HepG2 (cell line): ENCODE data around the gene FAM53C. TPM values are rescaled to one million over a fixed set of nuclear protein-coding genes. Genes with fewer than 3 reads are reported as not detected.

Experiments used
- ATAC-seq: fragments of 200-7000 bp; cut with Tn5 transposase; 3 replicates; pipeline ENCODE4 v1.9.1; 2020; ENCODE audit warnings: mild to moderate bottlenecking, moderate library complexity
- Bru-seq: library from RNA; stranded (reverse); fragments of 400-500 nt; gene quantifications from one replicate; lab custom pipeline; 2021; lab: Mats Ljungman, UMichigan
- BruChase-seq, 2 experiments: library from RNA; stranded (reverse); fragments of 400-500 nt; gene quantifications; one replicate each; lab custom pipeline; 2021; lab: Mats Ljungman, UMichigan
- BruUV-seq: library from RNA; stranded (reverse); fragments of 400-500 nt; replicated peaks from 2 replicates; lab custom pipeline; 2021; lab: Mats Ljungman, UMichigan
- CTCF ChIA-PET: fragments of 300-600 bp; formaldehyde crosslinking; extraction: SDS; loops from one replicate; lab custom pipeline; 2021; ENCODE audit warnings: low total read pairs, inconsistent platforms, low intra/inter-chr PET ratio; lab: Yijun Ruan, JAX
- POLR2A ChIA-PET: fragments of 350-600 bp; sonication (Branson Sonifier 250); formaldehyde crosslinking; loops from one replicate; lab custom pipeline; 2020; ENCODE audit warnings: antibody characterized with exemption, inconsistent platforms; lab: Yijun Ruan, JAX
- DNase-seq: peaks from one replicate; pipeline ENCODE4 v3.0.0-alpha.2; 2015; ENCODE audit warnings: low spot score
- FAIRE-seq: peaks from 3 replicates; lab custom pipeline; 2011; peaks lifted over from hg19 to GRCh38; lab: Jason Lieb, UNC
- H2AFZ ChIP-seq: one replicate; pipeline ENCODE4 v1.6.1; 2011; ENCODE audit warnings: low read length, inconsistent platforms
- H3K27ac ChIP-seq: fragments of 300-600 bp; 3 replicates; pipeline ENCODE4 v1.8.0; 2011; ENCODE audit warnings: mixed run types, mild to moderate bottlenecking, mixed read lengths, low read length, inconsistent platforms; ENCODE audit not compliant: insufficient read depth; ENCODE audit errors: extremely low read length
- H3K27me3 ChIP-seq, 2 experiments: fragments of 200-600 bp in 1 of 2; 2 replicates in 1 of 2; 3 replicates in 1 of 2; pipeline versions ENCODE4 v1.6.0 to v1.8.0; 2011; ENCODE audit warnings: low read length in 2 of 2, mild to moderate bottlenecking in 2 of 2, moderate library complexity in 2 of 2, inconsistent platforms in 1 of 2; ENCODE audit not compliant: insufficient read depth in 2 of 2, control insufficient read depth in 1 of 2
- H3K36me3 ChIP-seq, 2 experiments: fragments of 200-600 bp in 1 of 2; replicated peaks in 1 of 2; 2 replicates in 1 of 2; 3 replicates in 1 of 2; pipeline versions ENCODE4 v1.5.1 to v1.8.0; 2011; ENCODE audit warnings: low read length in 2 of 2, inconsistent platforms in 1 of 2; ENCODE audit not compliant: insufficient read depth in 2 of 2, control insufficient read depth in 1 of 2
- H3K4me1 ChIP-seq: 2 replicates; pipeline ENCODE4 v1.5.1; 2012; ENCODE audit warnings: low read length, inconsistent platforms; ENCODE audit not compliant: insufficient read depth
- H3K4me2 ChIP-seq: 2 replicates; pipeline ENCODE4 v1.6.0; 2011; ENCODE audit warnings: low read depth, low read length, inconsistent platforms
- H3K4me3 ChIP-seq, 3 experiments: fragments of 200-600 bp in 1 of 3; sonication (generic), shearing (Covaris generic) in 1 of 3; replicated peaks in 1 of 3; 2 replicates each; pipeline ENCODE4 v1.5.1; 2011 to 2016; ENCODE audit warnings: low read length in 3 of 3, inconsistent platforms in 2 of 3, low read depth in 2 of 3, mild to moderate bottlenecking in 2 of 3, control low read depth in 1 of 3, mixed read lengths in 1 of 3; ENCODE audit not compliant: insufficient read depth in 1 of 3
- H3K79me2 ChIP-seq: one replicate; pipeline ENCODE4 v1.6.1; 2011; ENCODE audit warnings: low read length, inconsistent platforms; ENCODE audit not compliant: insufficient read depth
- H3K9ac ChIP-seq: 2 replicates; pipeline ENCODE4 v1.6.0; 2011; ENCODE audit warnings: mild to moderate bottlenecking, low read depth, low read length, inconsistent platforms; ENCODE audit not compliant: insufficient read depth
- H3K9me3 ChIP-seq: 2 replicates; pipeline ENCODE4 v1.5.1; 2012; ENCODE audit warnings: mild to moderate bottlenecking, low read length
- H4K20me1 ChIP-seq: 2 replicates; pipeline ENCODE4 v1.6.0; 2011; ENCODE audit warnings: inconsistent platforms, mild to moderate bottlenecking, low read length, moderate library complexity; ENCODE audit not compliant: insufficient read depth
- KLF11 ChIP-seq: IDR thresholded peaks from 2 replicates; pipeline ENCODE4 v1.6.1; 2016; ENCODE audit warnings: missing compliant biosample characterization
- NR3C1 ChIP-seq: sonication (generic); formaldehyde crosslinking; IDR thresholded peaks from 2 replicates; pipeline ENCODE4 v1.4.0; 2020; ENCODE audit warnings: missing genetic modification reagents
- PCBP1 ChIP-seq: fragments of 200-400 bp; formaldehyde crosslinking; IDR thresholded peaks from 2 replicates; pipeline ENCODE4 v1.6.1; 2017; ENCODE audit warnings: mild to moderate bottlenecking, low read depth, low read length, borderline replicate concordance
- SOX5 ChIP-seq: IDR thresholded peaks from 2 replicates; pipeline ENCODE4 v1.6.1; 2016; ENCODE audit warnings: borderline replicate concordance
- SSRP1 ChIP-seq: IDR thresholded peaks from 2 replicates; pipeline ENCODE4 v1.6.1; 2016; ENCODE audit warnings: control low read depth
- ZNF263 ChIP-seq: sonication (generic); formaldehyde crosslinking; IDR thresholded peaks from 2 replicates; pipeline ENCODE4 v1.4.0; 2020; ENCODE audit warnings: missing genetic modification reagents
- ZNF441 ChIP-seq: sonication (generic); formaldehyde crosslinking; IDR thresholded peaks from 2 replicates; pipeline ENCODE4 v1.7.0; 2021; ENCODE audit warnings: missing genetic modification reagents, borderline replicate concordance
- ZNF563 ChIP-seq: sonication (generic); formaldehyde crosslinking; IDR thresholded peaks from 2 replicates; pipeline ENCODE4 v1.8.0; 2022; ENCODE audit warnings: mild to moderate bottlenecking, moderate library complexity, missing genetic modification reagents
- WGBS: methylation state at CpG from one replicate; pipeline ENCODE4 v1.1.6; 2017; ENCODE audit warnings: low lambda C conversion rate; 5-methylcytosine and 5-hydroxymethylcytosine counted together
- in situ Hi-C: cut with HindIII; loops from 2 replicates; pipeline ENCODE4 v1.10.0; 2017; ENCODE audit warnings: low pct_unique_long_range_greater_than_20kb; ENCODE audit not compliant: extremely low pct_ligation_motif_present
- intact Hi-C: fragments of 100-400 bp; cut with micrococcal nuclease; formaldehyde crosslinking; loops from one replicate; pipeline ENCODE4 v1.10.0; 2022; ENCODE audit not compliant: unreplicated experiment
- long read RNA-seq, 2 experiments: library from RNA in 1 of 2; library from polyadenylated mRNA in 1 of 2; stranded (forward) in 1 of 2; unstranded in 1 of 2; transcript quantifications; one replicate each; pipeline ENCODE4 v2.0.0, GENCODE V29; 2019 to 2022
- polyA minus RNA-seq, 3 experiments: library from RNA; depleted of rRNA, polyadenylated mRNA; stranded (reverse); fragments of >200 nt; gene quantifications; 2 replicates each; pipeline ENCODE4 v1.2.3, GENCODE V29; 2011; ENCODE audit warnings: low replicate concordance in 1 of 3
- polyA plus RNA-seq, 8 experiments: library from polyadenylated mRNA; depleted of rRNA in 3 of 8; stranded (reverse) in 7 of 8; unstranded in 1 of 8; fragments of >200 nt; fragmentation: Illumina TruSeq in 4 of 8; extraction: Trizol in 4 of 8; gene quantifications; 2 replicates each; pipeline versions ENCODE4 v1.2.1 to v1.2.3, GENCODE V29; 2011 to 2016; ENCODE audit warnings: low read depth in 4 of 8, missing spikeins in 1 of 8, mixed read lengths in 1 of 8; ENCODE audit not compliant: insufficient read depth in 1 of 8
- total RNA-seq, 5 experiments: library from RNA; depleted of rRNA; stranded (reverse); fragments of >200 nt; fragmentation: Illumina TruSeq; extraction: Trizol; gene quantifications; 2 replicates each; pipeline ENCODE4 v1.2.3, GENCODE V29; 2016; ENCODE audit warnings: low read depth in 1 of 5
- TF ChIP-seq, protein P1 (sequence below): sonication (generic); formaldehyde crosslinking; IDR thresholded peaks from 2 replicates; pipeline ENCODE4 v1.4.0; 2020; ENCODE audit warnings: missing genetic modification reagents, borderline replicate concordance
- TF ChIP-seq, protein P2 (sequence below): sonication (generic); formaldehyde crosslinking; IDR thresholded peaks from 2 replicates; pipeline ENCODE4 v1.4.0; 2020; ENCODE audit warnings: low read depth, missing genetic modification reagents

Gene FAM53C
- total RNA-seq (2016; rRNA removed; fragmentation: Illumina TruSeq; extraction: Trizol) (26.9 and 28.5 TPM in 2 replicates), polyA plus RNA-seq (2011; rRNA removed) (28.1 and 30.1 TPM in 2 replicates), polyA minus RNA-seq (2011; rRNA and poly(A)+ RNA removed; ENCODE audit: low replicate concordance) (38.4 and 40.2 TPM in 2 replicates), Bru-seq, nascent RNA (percentile 90 among the genes with signal in this experiment), BruChase-seq, experiment 1, labeled RNA remaining after a 6-hour chase (percentile 92 among the genes with signal in this experiment), BruChase-seq, experiment 2, labeled RNA remaining after a 2-hour chase (percentile 97 among the genes with signal in this experiment)
- 5.7 and 6.2 TPM in 2 replicates for total RNA-seq (2016; cell fraction: cytosol; rRNA removed; fragmentation: Illumina TruSeq; extraction: Trizol; ENCODE audit: low read depth)
- total RNA-seq (2016; cell fraction: insoluble cytoplasmic fraction; rRNA removed; fragmentation: Illumina TruSeq; extraction: Trizol), result 26.1 and 26.8 TPM in 2 replicates
- total RNA-seq (2016; cell fraction: membrane; rRNA removed; fragmentation: Illumina TruSeq; extraction: Trizol), result 22.1 and 22.4 TPM in 2 replicates
- total RNA-seq (2016; cell fraction: nucleus; rRNA removed; fragmentation: Illumina TruSeq; extraction: Trizol), result 19.0 and 21.2 TPM in 2 replicates
- 16.8 and 17.2 TPM in 2 replicates for polyA plus RNA-seq (2011; cell fraction: cytosol; rRNA removed)
- 46.4 and 53.9 TPM in 2 replicates for polyA plus RNA-seq (2011; cell fraction: nucleus; rRNA removed)
- 15.6 and 16.9 TPM in 2 replicates for polyA plus RNA-seq (2012)
- polyA plus RNA-seq (2016; cell fraction: cytosol; fragmentation: Illumina TruSeq; extraction: Trizol; ENCODE audit: low read depth), result 3.1 and 3.3 TPM in 2 replicates
- polyA plus RNA-seq (2016; cell fraction: insoluble cytoplasmic fraction; fragmentation: Illumina TruSeq; extraction: Trizol; ENCODE audit: low read depth), result 22.4 and 24.1 TPM in 2 replicates
- polyA plus RNA-seq (2016; cell fraction: membrane; fragmentation: Illumina TruSeq; extraction: Trizol; ENCODE audit: low read depth), result 11.4 TPM in 2 replicates
- 29.0 and 31.0 TPM in 2 replicates for polyA plus RNA-seq (2016; cell fraction: nucleus; fragmentation: Illumina TruSeq; extraction: Trizol; ENCODE audit: insufficient read depth, low read depth)
- polyA minus RNA-seq (2011; cell fraction: cytosol; rRNA and poly(A)+ RNA removed), result 15.7 TPM in 2 replicates
- 34.9 and 47.7 TPM in 2 replicates for polyA minus RNA-seq (2011; cell fraction: nucleus; rRNA and poly(A)+ RNA removed)
- long read RNA-seq, experiment 1, full-length matches to known transcripts, result 1 of 8 reads
- long read RNA-seq, experiment 1, partial matches to known transcripts, result 0 of 8 reads
- long read RNA-seq, experiment 1, other reads (novel, unspliced or antisense), result 7 of 8 reads
- long read RNA-seq, experiment 2, full-length matches to known transcripts, result 26 of 58 reads
- long read RNA-seq, experiment 2, partial matches to known transcripts, result 29 of 58 reads
- long read RNA-seq, experiment 2, other reads (novel, unspliced or antisense), result 3 of 58 reads

- ChIA-PET POLR2A (interaction anchor here (0.6 to 6.4 kb wide), 13 partner anchors 9 to 586 kb away, joined by 3 to 111 read pairs (median 4); partner anchors contain the start of genes BRD8, CDC23, ETF1 and HSPA9), CTCF (interaction anchor here (2.6 kb wide), 1 partner anchor 15 kb away, joined by 14 read pairs; the partner anchor contains the start of gene KDM3B)
- in situ Hi-C loops (no loop called here), intact Hi-C loops (loop anchor here (2.0 to 10.0 kb wide), 2 partner anchors 15 to 207 kb away; partner anchors contain the start of genes ETF1 and KDM3B)
- WGBS, result 0% methylated on average over 1 of the region's 56 CpGs
- Histone ChIP-seq H3K27ac (peak within 1 kb of the TSS; percentile 99), H3K4me2 (peak within 1 kb of the TSS; percentile 97), H3K4me3 (peak within 1 kb of the TSS; percentile 73 to 80 (median 78)), H3K27me3 (no peaks in the 10 kb centered on the region; a peak in 1 of 5 replicates), H2AFZ (peak within 1 kb of the TSS; percentile 85), H3K9me3 (no peaks in the 10 kb centered on the region), H3K4me1 (peaks cover 51% of the 10 kb centered on the region), H3K36me3 (peaks cover 0 to 7% of the 10 kb centered on the region in 2 experiments; a peak in 2 of 5 replicates), H4K20me1 (peaks cover 4% of the 10 kb centered on the region; the same call in 1 of the 2 replicates), H3K79me2 (peaks cover 34% of the 10 kb centered on the region), H3K9ac (peak within 1 kb of the TSS; percentile 99)
- DNase-seq (peak; percentile 83), ATAC-seq (peak; percentile 93), FAIRE-seq (peak; percentile 60)
- BruUV-seq, result no TSS peak
- TF ChIP-seq ZNF563 (CRISPR knock-in tag) (no peak; the same call in none of the 2 replicates), NR3C1 (CRISPR knock-in tag) (no peak), KLF11 (CRISPR knock-in tag) (peak; percentile 78; the same call in 1 of the 2 replicates), PCBP1 (peak; percentile 93), SOX5 (CRISPR knock-in tag) (no peak), ZNF441 (CRISPR knock-in tag) (peak; percentile 63; the same call in 1 of the 2 replicates), SSRP1 (peak; percentile 53; the same call in 1 of the 2 replicates), ZNF263 (0 out of 2 replicates have a peak, but pooled peaks have one; percentile 33)
- TF ChIP-seq, protein P1, sequence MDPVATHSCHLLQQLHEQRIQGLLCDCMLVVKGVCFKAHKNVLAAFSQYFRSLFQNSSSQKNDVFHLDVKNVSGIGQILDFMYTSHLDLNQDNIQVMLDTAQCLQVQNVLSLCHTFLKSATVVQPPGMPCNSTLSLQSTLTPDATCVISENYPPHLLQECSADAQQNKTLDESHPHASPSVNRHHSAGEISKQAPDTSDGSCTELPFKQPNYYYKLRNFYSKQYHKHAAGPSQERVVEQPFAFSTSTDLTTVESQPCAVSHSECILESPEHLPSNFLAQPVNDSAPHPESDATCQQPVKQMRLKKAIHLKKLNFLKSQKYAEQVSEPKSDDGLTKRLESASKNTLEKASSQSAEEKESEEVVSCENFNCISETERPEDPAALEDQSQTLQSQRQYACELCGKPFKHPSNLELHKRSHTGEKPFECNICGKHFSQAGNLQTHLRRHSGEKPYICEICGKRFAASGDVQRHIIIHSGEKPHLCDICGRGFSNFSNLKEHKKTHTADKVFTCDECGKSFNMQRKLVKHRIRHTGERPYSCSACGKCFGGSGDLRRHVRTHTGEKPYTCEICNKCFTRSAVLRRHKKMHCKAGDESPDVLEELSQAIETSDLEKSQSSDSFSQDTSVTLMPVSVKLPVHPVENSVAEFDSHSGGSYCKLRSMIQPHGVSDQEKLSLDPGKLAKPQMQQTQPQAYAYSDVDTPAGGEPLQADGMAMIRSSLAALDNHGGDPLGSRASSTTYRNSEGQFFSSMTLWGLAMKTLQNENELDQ, result peak; percentile 91; the same call in 1 of the 2 replicates
- TF ChIP-seq, protein P2, sequence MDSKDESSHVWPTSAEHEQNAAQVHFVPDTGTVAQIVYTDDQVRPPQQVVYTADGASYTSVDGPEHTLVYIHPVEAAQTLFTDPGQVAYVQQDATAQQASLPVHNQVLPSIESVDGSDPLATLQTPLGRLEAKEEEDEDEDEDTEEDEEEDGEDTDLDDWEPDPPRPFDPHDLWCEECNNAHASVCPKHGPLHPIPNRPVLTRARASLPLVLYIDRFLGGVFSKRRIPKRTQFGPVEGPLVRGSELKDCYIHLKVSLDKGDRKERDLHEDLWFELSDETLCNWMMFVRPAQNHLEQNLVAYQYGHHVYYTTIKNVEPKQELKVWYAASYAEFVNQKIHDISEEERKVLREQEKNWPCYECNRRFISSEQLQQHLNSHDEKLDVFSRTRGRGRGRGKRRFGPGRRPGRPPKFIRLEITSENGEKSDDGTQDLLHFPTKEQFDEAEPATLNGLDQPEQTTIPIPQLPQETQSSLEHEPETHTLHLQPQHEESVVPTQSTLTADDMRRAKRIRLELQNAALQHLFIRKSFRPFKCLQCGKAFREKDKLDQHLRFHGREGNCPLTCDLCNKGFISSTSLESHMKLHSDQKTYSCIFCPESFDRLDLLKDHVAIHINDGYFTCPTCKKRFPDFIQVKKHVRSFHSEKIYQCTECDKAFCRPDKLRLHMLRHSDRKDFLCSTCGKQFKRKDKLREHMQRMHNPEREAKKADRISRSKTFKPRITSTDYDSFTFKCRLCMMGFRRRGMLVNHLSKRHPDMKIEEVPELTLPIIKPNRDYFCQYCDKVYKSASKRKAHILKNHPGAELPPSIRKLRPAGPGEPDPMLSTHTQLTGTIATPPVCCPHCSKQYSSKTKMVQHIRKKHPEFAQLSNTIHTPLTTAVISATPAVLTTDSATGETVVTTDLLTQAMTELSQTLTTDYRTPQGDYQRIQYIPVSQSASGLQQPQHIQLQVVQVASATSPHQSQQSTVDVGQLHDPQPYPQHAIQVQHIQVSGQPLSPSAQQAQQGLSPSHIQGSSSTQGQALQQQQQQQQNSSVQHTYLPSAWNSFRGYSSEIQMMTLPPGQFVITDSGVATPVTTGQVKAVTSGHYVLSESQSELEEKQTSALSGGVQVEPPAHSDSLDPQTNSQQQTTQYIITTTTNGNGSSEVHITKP (CRISPR knock-in tag), result peak; percentile 99
Observed at GRCh38 chr5:138337685-138338410, at the start of gene FAM53C. FAM53C (plus strand) TSS chr5:138338266; CDS start chr5:138341336, 3,070 bp downstream.
